Measurements from ENCODE around the gene TAF10. TPM values are rescaled to one million over a fixed set of nuclear protein-coding genes. Genes with fewer than 3 reads are reported as not detected.

Gene TAF10
- total and polyA plus RNA-seq, 2 of the 13 experiments (the other 11 are each of a cell fraction or from before 2014, with no cell fraction given): 71.3 to 134 TPM

DNA sequence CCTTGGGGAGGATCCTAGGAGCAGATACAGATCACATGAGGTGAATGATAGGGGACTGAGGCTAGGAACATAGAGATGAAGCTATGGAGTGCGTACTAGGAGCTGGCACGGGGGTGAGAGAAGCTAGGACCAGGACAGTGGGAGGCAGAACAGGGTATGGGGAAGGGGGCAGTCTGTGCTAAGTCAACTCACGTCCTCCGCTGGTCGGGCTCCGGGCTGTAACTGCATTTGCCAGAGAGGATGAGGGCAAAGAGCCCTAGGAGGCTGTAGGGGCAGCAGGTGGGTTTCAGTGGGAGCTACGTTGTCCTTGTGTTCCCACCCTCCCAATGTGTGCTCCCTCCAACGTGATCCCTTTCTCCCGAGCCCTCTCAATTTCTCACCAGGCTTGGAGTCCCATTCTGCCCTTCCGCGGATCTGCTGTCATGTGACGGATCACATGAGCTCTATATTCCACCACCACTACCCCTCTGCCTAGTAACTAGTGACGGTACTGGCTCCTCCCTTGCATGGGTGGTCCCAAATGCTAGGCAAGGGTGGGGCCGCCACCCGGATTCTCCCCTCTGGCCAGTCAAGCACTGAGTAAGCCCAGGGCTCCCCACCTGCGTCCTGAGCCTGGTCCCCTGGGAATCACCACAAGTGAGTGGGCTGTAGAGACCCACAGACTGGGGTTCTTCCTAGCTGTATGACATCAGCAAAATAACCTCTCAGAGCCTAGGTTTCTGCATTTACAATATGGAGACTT lies 7.2 kb upstream of the TAF10 start, which contains the start of gene TPP1 (continued):
- TF ChIP-seq, protein P1, sequence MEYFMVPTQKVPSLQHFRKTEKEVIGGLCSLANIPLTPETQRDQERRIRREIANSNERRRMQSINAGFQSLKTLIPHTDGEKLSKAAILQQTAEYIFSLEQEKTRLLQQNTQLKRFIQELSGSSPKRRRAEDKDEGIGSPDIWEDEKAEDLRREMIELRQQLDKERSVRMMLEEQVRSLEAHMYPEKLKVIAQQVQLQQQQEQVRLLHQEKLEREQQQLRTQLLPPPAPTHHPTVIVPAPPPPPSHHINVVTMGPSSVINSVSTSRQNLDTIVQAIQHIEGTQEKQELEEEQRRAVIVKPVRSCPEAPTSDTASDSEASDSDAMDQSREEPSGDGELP (IDR thresholded peaks at IDR 0.05; ENCODE audit: borderline replicate concordance, low read depth): peak; percentile 44; the same call in 1 of the 2 replicates
- TF ChIP-seq ZNF335 (CRISPR knock-in tag; IDR thresholded peaks at IDR 0.05) (peak; percentile 60; the same call in 1 of the 2 replicates), ZFP1 (CRISPR knock-in tag; IDR thresholded peaks at IDR 0.05) (0 out of 2 replicates have a peak, but pooled peaks have one; percentile 39), RFX5 (IDR thresholded peaks at IDR 0.05; ENCODE audit: low read depth, low read length) (peak; percentile 100), RAD21 (CRISPR knock-in tag; IDR thresholded peaks at IDR 0.05) (no peak), RXRB (CRISPR knock-in tag; IDR thresholded peaks at IDR 0.05; ENCODE audit: borderline replicate concordance) (no peak), ELF3 (CRISPR knock-in tag; IDR thresholded peaks at IDR 0.05) (0 out of 2 replicates have a peak, but pooled peaks have one; percentile 32), SALL1 (CRISPR knock-in tag; IDR thresholded peaks at IDR 0.05) (no peak; the same call in 1 of the 2 replicates), PAXIP1 (CRISPR knock-in tag; conservative IDR thresholded peaks at IDR 0.05) (0 out of 2 replicates have a peak, but pooled peaks have one; percentile 15), ZNF382 (CRISPR knock-in tag; IDR thresholded peaks at IDR 0.05; ENCODE audit: borderline replicate concordance) (no peak), ZIK1 (CRISPR knock-in tag; IDR thresholded peaks at IDR 0.05; ENCODE audit: borderline replicate concordance, low read depth) (no peak), SRY (CRISPR knock-in tag; IDR thresholded peaks at IDR 0.05) (no peak), MNT (IDR thresholded peaks at IDR 0.05) (peak; percentile 74), ZNF275 (CRISPR knock-in tag; IDR thresholded peaks at IDR 0.05; ENCODE audit: borderline replicate concordance) (0 out of 2 replicates have a peak, but pooled peaks have one; percentile 70), ZFP36 (IDR thresholded peaks at IDR 0.05; ENCODE audit: borderline replicate concordance, low read depth, low read length, partially characterized antibody) (no peak), ZNF136 (CRISPR knock-in tag; IDR thresholded peaks at IDR 0.05; ENCODE audit: low read depth) (no peak), PAF1 (CRISPR knock-in tag; IDR thresholded peaks at IDR 0.05) (no peak), ZNF484 (CRISPR knock-in tag; IDR thresholded peaks at IDR 0.05; ENCODE audit: borderline replicate concordance, low read depth) (no peak), ZNF24 (IDR thresholded peaks at IDR 0.05) (no peak), NR2F2 (IDR thresholded peaks at IDR 0.05; ENCODE audit: borderline replicate concordance, low read depth) (peak; percentile 32; the same call in 1 of the 2 replicates)
- TF ChIP-seq, protein P2, sequence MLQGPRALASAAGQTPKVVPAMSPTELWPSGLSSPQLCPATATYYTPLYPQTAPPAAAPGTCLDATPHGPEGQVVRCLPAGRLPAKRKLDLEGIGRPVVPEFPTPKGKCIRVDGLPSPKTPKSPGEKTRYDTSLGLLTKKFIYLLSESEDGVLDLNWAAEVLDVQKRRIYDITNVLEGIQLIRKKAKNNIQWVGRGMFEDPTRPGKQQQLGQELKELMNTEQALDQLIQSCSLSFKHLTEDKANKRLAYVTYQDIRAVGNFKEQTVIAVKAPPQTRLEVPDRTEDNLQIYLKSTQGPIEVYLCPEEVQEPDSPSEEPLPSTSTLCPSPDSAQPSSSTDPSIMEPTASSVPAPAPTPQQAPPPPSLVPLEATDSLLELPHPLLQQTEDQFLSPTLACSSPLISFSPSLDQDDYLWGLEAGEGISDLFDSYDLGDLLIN (CRISPR knock-in tag; IDR thresholded peaks at IDR 0.05; ENCODE audit: borderline replicate concordance): no peak

Measured in HepG2 (cell line).